ENCODE data around the gene LHB.

DNA sequence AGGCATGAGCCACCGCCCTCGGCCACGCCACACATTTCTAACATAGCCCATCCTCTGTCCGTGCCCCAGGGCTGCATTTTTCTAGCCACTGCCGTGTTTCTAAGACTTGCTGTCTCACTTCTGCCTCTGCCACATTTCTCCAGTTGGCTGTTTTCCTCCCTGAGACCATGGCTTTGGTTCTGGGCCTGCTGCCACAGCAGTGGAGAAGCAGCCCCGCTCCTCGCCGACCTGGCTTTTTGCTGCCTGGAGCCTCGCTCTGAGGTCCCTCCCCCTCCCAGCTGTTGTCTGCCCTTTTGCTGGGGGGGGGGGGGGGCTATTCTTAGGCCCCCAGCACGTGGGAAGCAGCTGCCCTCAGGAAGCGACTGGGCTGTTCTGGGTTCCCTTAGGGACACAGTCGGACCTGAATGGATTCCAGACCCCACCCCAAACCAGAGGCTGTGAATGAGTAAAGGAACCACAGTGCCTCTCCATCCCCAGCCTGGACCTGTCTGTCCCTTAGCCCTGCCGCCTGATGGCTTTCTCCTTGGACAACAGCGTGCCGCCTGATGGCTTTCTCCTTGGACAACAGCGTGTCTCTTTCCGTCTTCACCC lies 27.1 kb downstream of the LHB start:
- no peak for TF ChIP-seq CTCF (conservative IDR thresholded peaks at IDR 0.05; ENCODE audit: low read length)
- TF ChIP-seq EZH2phosphoT487 (IDR thresholded peaks at IDR 0.05; ENCODE audit: borderline replicate concordance) = no peak
